Ureter (tissue), 1 donor: Measurements from ENCODE around the gene DLST. TPM values are rescaled to one million over a fixed set of nuclear protein-coding genes. Genes with fewer than 3 reads are reported as not detected.

Experiments
- DNase-seq: peaks from one replicate; pipeline ENCODE4 v3.0.0-alpha.2; 2020; ENCODE audit warnings: low spot score
- total RNA-seq: library from RNA; stranded (reverse); gene quantifications from one replicate; pipeline ENCODE4 v1.2.4, GENCODE V29; 2023
- donor health status: DM: yes; HTN: yes; CAD: no.

Gene DLST
- 81.3 TPM for total RNA-seq

DNA sequence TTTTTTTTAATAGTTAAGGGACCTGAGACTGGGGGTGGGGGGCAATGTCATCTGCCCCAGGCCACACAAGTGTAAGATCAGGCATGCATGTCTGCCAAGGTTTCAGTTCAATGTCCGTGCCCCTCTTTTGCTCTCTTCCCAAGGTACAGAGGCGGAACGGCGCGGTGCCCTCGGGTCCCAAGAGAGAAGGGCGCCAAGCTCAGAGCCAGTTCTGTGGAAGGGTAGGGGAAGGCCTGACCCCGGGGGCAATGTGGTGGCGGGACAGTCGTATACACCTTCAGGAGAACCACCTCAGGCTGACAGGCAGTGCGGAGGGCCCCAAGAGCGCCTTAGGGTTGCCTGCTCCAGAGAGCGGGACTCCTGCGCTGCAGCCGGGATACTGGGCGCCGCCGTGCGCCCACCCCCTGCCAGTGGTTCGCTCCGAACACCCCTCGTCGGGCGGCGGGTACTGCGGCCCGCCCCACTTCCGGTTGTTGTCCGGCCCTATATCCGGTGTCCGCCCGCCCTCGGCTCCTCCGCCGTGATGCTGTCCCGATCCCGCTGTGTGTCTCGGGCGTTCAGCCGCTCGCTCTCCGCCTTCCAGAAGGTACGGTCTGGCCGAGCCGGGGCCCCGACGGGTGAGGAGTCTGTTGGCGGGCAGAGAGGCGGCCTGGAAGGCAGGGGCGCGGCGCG lies at the start of gene DLST:
Gene DLST (plus strand): TSS at position 486 of the 672 bp plus-strand sequence. CDS start 38 bp downstream, at position 524.
- peak; percentile 86 for DNase-seq

DNA sequence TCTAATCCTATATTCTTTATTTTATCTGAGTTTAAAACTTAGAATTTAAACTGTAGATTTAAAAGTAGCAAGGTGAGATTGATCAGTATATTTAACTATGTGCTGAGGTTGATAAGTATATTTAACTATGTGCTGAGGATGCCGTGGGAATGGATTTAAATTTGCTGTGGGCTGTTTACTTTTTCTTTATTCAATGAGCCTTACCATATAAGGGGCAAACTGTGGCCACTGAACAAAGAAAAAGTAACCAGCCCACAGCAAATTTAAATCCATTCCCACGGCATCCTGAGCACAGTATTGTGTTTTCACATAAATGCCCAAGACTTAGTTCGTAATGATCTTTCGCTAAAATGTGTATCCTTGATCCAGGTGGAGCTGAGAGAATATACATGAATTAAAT lies 48.9 kb upstream of the DLST start:
- no peak for DNase-seq

DNA sequence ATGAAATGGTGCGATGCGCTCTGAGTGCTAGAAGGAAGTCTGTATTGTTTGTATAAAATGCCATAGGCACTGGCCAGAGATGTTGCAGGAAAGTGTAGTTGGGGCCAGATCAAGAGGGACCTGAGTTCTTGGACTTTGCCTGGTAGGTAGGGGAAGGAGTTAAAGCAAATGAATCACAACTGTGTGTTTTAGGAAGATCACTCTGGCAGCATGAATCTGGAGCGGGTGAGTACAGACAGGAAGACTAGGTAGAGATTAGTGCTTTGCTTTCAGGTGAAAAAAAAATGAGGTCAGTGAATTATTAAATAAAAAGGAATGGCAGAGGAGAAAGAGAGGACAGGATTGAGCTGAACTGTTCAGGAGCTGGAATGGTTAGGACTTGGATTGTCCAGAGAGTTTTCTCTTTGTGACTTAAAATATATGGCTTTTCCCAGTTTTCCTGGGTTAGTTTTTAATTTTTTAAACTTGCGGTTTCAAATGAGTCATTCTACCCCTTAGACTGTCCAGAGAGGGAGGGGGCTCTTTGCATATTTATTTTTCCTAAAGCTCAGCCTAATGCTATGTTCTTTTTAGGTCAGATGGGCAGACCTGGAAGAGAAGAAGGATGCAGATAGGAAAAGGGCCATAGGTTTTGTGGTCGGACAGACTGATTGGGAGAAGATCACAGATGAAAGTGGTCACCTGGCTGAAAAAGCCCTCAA lies 46.9 kb upstream of the DLST start:
- DNase-seq = no peak

DNA sequence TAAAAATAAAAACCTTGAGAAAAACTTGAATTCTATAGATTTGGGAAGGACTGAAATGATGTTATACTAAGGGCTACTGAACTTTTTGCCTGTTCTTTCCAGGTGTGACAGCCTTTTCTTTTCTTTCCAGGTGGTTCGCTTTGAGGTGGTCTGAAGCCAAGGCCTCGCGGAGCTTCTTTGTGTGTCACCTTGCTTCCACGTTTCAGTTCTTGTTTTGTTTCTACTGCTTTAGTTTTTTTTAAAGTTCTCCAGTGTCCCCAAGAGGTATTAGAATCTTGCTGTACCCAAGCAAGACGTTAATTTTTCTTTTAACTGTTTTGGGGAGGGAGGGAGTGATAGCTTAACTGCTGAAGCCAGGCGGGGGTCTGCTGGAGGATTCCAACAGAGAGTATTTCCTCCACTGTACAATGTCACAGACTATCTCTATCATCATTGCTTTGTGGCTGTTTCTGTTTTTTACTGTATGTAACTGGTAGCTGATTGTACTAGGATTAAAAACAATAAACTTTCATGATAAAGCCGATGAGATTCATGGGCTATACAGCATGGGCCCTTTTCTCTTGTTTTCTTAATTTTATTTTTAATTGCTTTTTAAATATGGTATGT lies 46.0 kb upstream of the DLST start:
- no peak for DNase-seq

DNA sequence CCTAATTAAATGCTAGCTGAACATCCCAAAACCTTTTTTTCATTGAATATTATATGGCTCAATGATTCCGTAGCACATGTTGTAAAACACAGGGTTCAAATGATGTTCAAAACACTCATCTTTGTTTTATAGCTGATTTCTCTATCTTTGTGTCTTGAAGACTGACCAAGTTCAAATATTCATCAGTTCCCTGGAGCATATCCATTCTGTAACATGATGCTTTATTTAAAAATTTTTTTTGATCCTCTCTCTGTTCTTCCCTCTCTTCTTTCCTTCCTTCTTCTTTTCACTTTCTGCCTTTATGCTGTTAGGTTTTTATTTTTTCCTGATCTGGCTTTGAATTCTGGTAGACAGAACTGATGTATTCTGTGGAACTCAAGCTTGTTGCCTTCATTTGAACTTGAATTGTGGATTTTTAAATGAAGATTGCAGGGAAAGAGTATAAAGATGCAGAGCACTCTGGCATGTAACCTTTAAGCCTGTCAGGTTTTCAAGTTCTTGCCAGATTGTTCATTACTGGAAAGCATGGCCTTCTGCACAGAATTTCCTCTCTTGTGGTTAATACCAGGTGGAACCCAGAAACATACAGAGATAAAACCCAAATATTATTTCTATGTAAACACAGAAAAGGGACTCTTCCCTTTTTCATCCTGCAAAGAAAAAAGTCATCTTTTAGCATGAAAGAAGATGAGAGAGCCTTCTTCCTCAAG lies 45.3 kb upstream of the DLST start:
- no peak for DNase-seq

DNA sequence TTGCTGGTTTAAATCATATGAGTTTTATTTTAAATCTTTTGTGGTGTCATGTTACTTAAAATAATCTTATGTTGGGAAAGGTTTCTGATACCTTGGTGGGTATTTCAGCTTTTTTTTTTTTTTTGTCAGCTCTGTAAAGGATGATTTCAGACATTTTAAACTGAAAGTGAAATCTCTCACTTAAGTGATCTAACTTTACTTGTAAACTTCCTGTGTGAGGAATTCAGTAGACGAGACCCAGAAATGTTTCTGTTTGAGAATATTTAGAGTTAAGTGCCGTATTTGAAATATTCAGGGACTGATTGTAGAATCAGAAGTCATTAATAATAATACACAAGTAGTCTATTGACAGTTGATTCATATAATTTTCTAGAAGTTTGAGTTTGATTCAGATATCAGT lies 43.5 kb upstream of the DLST start:
- DNase-seq = no peak

DNA sequence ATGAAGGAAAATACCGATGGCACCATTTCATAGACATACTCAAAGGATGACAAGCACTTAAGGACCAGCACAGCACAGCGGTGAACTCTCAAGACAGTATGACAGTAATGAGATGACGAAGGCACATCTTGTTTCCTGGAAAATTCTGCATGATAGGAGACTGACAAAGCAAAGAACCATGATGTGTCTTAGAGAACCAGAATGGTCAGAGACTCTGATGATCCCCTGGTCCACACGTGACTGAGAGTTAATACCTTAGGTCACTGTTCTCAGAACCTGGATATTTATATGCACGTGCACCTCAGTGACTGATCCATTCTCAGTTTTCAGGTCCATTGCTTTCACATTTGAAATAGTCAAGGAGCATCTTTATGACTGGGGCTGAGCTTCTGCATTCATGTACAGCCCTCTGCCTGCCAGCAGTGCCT lies 41.1 kb upstream of the DLST start:
- DNase-seq = no peak

DNA sequence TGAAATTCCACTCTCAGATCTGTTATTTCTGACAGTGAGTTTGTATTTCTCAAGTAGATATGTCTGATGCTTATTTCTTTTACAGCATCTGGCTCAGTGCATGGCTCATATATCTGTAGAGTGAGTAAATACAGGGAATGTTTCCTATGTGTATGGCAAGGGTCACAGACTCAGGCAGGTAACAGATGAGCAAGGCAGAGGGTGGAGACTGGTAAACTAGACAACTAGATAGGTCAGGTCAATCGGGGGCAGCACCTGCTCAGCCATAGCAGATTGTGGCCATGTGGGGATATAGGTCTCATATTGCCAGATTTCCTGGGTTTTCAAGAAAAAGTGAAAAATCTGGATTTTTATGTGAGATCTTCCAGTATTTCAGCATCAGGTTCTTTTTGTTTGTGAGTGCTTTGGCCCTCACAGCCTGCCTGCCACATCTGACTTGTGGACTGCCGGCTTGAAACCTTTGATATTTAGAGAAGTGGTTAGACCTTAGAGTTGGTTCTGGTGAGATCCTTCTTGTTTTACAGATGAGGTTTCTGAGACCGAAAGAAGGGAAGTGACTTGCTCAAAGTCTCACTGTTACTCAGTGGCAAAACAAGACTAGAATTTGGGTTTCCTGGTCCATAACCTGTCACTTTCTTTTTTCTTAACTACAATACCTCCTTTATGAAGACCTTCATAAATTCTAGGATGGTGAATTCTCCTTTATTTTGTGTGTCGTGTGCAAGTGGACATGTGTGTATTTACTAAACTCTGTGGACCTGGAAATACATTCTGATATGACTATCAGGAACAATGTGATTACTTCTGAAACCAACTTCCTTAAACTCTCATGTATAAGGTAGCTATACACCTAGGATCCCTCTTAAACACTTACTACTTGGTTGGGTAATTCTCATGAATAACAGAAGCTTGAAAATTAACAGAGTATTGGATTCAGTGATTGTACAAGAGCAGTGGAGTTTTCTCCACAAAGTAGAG lies 40.2 kb upstream of the DLST start:
- DNase-seq = no peak

DNA sequence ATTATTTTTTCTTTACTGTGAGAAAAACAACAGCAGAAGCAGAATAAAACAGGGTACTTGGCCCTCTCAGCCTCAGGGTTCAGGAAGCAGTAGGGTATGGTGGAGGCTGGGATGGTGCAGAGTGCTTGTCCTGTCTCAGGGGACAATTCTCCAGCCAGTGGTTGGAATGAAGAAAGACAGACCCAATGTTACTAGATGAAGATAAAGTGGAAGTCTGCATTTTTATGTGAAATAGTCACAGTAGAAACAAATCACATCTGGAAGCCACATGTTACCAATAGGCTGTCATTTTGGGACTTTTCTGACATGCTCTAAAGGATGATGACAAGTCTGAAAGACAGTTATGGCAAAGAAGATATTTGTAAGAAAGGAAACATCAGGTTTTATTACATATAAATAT lies 38.1 kb upstream of the DLST start:
- DNase-seq = no peak

DNA sequence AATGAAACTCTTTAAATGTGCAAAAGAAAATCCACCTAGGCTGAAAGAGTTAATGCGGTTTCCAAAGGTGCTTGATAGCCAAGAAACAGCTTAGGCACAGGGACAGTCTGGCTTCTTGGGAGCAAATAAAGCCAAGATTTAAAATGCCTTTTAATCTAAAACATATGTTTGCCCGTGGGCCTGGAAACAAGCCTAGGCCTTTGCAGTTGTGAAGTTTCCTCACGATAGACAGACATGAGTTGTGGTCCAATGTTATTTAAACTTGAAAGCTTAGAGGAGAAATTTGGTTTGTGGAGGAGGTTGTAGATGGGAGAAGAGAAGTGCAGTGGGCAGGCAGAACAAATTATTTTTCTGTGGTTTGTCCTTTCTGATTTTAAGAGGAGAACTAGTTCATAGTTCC lies 35.5 kb upstream of the DLST start:
- no peak for DNase-seq

DNA sequence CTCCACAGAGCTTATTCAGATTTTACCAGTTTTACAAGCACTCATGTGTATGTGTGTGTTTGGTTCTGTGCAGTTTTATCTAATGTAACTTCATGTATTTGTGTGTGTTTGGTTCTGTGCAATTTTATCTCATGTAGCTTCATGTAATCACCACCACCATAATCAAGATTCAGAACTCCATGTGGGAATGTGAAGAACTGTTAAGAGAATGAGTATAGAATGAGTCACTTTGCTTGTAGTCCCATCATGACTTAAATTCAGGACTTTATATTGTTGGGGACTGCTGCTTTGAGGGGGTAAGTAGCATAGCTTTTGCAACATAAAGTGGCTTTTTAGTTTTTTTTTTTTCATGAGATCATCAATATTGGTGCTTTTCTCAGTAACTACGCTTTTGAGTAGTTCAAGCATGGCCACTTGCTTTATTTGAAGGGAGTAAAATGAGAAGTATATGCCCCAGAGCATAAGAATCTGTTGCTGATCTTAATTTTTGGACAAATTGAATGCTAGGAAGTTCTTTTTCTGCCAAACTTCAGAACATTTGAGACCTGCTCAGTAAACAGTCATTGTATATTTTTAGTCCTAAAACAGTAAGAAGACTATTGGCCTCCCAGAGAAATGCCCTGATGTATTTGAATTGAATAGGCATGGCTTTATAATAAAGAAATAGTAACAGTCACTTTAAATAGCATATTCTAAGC lies 34.6 kb upstream of the DLST start:
- no peak for DNase-seq

DNA sequence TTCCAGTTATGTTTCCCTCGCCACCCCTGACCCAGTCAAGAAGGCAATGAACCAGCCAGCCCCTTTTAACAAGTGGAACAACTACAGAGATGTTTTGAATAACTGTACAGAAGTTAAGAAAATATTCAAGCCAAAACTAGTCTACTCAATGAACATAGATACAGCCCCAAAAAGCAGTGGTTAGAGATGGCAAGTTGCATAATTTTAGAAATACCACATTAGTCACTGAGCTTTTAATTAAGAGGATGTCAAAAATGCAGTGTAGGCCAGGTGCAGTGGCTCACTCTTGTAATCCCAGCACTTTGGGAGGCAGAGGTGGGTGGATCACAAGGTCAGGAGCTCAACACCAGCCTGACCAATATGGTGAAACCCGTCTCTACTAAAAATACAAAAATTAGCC lies 32.9 kb upstream of the DLST start:
- no peak for DNase-seq

DNA sequence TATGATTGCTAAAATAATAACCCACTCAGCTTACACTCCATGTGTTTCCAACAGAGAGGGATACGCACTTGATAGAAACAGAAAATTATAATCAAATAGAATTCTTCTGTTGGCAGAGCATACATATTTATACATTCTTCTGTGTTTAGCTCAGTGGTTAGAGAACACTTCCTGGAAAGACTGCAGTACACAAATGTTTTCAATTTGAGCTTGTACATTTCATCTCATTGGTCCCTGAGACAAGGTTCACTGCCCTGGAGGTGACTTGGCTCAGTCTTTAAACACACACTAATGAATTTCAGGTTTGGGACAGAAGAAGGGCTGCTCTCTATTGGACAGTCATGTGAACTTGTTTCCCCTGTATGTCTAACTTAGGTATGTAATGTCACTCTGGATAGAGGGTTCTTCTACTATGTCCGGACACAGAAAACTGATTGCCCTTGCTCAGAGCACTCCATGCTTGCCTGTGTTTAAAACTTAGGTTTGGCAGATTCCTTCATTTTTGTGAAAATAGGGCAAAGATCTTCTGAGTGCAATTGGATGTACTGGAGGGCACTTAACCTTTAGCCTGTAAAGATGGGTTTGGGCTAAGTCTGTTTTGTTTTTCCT lies 28.7 kb upstream of the DLST start:
- no peak for DNase-seq

DNA sequence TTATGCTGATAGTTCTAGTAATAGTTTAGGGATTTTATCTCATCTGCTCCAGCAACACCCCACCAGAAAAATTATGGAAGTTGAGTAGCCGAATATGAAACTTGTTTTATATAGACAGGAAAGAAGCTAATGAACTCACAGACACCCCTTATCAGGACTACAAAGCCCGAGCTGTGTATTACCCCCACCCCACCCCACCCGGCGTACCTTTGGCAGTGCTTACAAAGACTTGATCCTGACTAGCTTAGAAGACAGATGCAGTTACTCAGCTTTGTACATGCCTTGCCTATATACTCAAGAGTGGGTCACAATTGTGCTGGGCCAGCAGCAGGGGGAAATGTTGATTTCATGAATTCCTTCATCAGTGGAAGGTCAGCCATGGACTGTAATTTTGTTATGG lies 28.1 kb upstream of the DLST start:
- no peak for DNase-seq

DNA sequence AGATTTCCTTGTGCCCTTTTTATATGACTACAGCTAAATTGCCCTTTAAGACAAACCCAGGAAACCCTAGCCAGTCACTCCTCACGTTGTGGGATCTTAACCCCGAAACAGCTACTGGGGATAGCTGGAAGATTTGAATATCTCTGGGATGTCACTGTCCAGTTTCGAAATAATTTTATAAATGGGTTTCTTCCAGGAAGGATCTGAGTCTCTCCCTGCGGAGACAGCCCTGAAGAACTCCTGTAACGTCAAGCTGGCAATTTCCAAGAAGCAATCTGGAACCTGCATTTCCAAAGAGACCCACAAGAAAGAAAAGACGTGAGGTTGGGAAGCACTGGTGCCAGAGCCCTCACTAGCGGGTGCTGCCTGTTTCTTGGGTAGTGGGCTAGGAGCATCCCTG lies 26.7 kb upstream of the DLST start:
- no peak for DNase-seq

DNA sequence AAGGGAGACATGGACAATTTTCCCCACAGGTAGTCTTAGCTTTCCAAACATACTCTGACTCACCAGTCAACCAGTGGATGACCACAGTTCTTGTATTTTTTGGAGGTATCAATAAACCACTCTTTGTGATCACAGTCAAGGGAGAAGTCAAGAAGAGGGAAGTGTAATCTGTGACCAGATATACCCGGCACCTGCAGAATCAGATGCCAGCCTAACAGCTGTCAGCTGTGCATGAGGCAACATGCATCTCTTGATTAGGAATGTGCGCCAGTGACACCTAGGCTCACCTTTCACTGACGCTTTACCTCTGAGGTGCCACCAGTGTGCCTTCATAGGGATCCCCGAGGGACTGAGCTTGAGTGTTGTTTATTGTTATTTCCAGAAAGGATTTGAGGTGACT lies 25.8 kb upstream of the DLST start:
- no peak for DNase-seq

DNA sequence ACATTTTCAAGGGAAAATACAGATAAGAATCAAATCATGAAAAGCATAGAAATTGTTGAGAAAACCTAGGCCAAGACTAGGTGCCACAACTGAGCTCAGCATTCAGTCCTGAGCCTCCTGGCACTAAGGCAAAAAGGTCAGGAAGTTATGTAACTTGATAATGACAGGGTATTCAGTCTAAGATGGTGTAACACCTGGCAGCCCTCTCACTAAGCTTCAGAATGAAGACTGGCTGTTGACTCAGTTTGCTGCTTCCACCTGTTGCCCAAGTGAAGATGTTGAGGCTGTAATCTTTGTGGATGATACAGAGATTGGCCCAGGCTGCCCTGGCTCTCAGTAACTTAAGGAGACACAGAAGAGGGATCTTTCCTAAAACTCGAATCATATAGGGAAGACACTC lies 25.4 kb upstream of the DLST start:
- DNase-seq = no peak

DNA sequence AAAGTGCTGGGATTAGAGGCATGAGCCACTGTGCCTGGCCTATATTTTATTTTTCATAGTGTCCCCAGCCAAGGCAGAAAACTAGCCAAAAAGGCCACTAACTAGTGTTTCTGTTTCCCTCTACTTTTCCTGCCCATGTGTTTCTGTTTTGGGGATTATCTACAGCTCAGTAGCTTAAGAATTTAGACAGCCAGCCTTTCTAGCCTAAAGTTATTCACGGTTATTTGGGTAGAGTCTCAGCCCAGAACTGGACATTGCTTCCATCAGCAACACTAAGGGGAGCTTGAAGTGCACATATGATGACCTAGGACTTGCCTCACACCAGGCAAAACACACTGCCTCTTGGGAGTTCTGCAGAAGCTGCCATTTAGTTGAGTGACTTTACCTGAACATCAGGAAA lies 23.7 kb upstream of the DLST start:
- DNase-seq = no peak

DNA sequence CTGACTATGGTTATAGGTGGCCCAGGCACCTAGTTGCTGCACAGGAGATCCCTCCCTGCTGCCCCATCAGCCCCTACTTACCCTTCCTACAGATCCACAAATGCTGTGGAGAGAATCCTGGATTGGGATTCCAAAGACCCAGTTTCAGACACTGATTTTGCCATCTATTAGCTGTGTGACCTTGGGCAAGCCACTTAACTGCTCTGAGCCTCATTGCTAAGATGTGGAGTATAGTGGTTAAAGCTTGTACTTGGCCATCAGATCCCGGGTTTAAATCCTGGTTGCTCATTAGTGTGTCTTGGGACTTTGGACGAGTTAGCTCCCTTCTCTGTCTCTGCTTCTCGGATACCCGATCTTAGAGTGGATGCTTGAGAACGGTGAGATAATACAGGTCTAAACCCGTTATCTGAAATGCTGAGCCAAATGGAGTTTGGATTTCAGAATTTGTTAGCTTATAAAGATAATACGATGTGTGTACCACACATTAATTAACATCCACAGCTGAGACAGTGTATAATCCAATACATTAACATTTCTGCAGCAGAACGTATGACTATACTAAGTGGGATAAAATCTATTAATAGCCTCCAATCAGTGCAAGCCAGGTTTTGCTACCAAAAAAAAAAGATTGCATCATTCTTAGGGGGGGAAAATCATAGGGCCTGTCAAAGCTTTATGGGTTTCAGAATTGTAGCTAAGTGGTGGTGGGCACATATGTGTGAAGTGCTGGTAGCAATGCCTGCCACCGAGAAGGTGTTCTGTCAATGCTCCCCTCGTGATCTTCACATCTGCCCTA lies 21.8 kb upstream of the DLST start:
- no peak for DNase-seq
